Coronary artery (tissue), 2 donors: ENCODE data around the gene SLC38A8.

Experiments
- DNase-seq: peaks from one replicate; pipeline ENCODE4 v3.0.0-alpha.2; 2017; ENCODE audit warnings: low spot score
- H3K27ac ChIP-seq, 2 donors: fragments of 200-600 bp; sonication (generic); one replicate each; pipeline ENCODE4 v1.5.1; 2016 to 2019
- H3K4me3 ChIP-seq: fragments of 200-600 bp; sonication (generic); 2 replicates; pipeline ENCODE4 v1.5.1; 2016; ENCODE audit warnings: mild to moderate bottlenecking, moderate library complexity
- TF ChIP-seq, protein P1 (sequence below): fragments of 200-600 bp; sonication (generic); IDR thresholded peaks from one replicate; pipeline ENCODE4 v1.5.1; 2019; ENCODE audit warnings: antibody characterized with exemption

The SLC38A8 gene

DNA sequence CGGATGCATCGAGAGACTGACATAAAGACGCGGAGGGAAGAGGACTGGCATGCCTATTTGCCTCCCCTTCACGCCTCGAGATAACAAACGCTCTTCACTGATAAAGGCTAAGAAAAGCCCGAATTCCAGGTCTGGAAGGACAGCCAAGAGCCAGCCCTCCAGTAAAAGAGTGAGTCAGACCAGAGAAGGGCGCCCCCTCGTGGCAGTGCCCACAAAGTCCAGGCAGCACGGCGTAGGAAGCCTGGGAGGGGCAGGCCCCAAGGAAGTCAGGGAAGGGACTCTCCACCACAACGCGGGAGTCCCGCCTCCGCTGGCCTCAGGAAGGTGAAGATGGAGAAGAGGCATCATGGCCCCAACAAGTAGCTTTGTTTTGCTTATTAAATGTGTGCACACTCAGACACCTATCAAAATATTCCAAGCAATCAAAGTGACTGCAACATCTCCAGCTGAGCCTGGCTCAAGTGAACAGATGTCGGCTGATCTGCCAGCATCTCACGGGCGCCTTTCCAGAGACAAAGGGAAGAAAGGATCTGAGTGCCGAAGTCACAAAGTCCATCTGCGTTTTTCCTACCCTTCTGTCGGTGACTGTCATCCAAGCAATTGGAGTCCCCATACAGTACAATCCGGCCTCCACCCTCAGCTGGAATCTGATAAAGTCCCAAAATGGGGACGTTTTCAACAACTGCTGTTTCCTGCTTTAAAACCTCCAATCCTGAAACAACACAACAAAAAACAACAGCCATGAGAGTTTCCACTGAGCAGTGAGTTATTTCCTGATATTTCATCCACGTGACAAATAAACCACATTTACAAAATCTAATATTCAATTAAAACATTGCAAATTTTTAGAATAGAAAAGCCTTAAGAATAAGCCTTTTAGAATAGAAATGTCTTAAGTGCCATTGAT is 20.4 kb upstream of the SLC38A8 start:
- TF ChIP-seq, protein P1, sequence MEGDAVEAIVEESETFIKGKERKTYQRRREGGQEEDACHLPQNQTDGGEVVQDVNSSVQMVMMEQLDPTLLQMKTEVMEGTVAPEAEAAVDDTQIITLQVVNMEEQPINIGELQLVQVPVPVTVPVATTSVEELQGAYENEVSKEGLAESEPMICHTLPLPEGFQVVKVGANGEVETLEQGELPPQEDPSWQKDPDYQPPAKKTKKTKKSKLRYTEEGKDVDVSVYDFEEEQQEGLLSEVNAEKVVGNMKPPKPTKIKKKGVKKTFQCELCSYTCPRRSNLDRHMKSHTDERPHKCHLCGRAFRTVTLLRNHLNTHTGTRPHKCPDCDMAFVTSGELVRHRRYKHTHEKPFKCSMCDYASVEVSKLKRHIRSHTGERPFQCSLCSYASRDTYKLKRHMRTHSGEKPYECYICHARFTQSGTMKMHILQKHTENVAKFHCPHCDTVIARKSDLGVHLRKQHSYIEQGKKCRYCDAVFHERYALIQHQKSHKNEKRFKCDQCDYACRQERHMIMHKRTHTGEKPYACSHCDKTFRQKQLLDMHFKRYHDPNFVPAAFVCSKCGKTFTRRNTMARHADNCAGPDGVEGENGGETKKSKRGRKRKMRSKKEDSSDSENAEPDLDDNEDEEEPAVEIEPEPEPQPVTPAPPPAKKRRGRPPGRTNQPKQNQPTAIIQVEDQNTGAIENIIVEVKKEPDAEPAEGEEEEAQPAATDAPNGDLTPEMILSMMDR = peak; percentile 84
- no peak overlapping the region for H3K4me3 ChIP-seq
- H3K27ac ChIP-seq = peak overlapping the region in 1 of 2 donors; percentile 22
- DNase-seq = peak; percentile 83

DNA sequence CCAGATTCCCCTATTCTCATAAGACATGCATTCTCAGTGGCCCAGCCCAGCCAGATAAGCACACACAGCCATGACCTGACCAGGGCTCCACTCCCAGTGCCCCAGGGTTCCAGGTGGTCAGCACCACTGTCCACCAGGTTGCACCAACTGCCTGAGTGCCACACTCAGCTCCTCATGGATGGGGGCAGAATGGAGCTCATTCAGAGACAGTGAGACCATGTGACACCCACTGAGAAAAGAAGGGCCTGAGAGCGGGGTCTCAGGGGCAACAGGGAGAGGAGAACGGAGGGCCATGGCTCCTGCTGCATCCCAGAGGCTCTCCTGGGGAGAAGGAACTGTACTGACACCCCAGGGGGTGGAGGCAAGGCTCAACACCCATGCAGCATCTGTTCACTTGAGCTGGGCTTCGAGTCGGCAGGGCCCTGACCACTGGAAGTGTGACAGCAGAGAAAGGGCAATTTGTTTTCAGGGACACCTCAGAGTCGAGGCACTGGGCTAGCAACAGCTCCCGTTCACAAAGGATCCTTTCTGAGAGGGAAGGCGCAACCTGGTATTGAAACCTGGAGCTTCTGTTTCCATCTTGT is 18.7 kb upstream of the SLC38A8 start:
- DNase-seq = peak; percentile 62
- H3K4me3 ChIP-seq = no peak overlapping the region
- no peak overlapping the region for H3K27ac ChIP-seq
- TF ChIP-seq, protein P1 = no peak

DNA sequence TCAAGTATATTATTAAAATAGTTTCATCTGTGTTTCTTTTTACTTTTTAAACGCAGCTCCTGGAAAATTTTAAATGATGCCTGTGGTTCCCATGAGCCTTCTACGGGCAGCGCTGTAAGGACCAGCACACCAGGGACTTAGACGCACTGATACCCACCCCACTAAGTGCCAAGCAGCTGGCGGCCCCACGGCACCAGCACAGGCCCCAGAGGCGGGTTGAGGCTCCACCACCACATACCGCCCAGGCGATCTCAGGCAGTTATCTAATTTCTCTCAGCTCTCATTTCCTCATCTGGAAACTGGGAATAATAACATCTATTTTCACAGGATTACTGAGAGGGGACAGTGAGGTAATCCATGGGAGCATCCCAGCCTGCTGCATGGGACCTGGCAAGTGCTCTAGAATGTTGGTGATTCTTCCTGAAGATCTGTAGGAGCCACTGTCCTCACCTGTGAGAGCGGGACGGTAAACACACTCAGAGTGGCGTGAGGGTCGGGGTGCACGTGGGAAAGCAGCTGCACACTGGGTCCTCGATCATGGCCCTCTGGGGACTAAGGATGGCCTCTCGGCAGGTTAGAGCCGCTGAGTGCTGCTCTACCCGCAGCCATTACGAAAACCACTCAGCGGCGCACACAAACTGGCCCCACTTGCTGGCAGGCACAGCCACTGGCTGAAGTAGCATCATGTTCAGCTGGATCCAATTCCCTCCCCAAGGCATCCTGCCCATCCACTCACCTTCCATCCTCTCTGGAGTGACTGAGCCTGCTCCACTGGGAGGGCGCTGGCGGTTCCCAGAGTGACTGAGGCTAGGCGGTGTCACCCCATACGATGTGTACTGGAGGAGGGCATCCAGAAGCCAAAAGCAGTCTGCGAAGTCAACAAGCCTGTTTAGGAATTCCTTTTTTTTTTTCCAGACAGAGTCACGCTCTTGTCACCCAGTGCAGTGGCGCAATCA is 17.6 kb upstream of the SLC38A8 start:
- Histone ChIP-seq H3K4me3 (no peak overlapping the region), H3K27ac (no peak overlapping the region)
- TF ChIP-seq, protein P1 = no peak
- peak; percentile 58 for DNase-seq

DNA sequence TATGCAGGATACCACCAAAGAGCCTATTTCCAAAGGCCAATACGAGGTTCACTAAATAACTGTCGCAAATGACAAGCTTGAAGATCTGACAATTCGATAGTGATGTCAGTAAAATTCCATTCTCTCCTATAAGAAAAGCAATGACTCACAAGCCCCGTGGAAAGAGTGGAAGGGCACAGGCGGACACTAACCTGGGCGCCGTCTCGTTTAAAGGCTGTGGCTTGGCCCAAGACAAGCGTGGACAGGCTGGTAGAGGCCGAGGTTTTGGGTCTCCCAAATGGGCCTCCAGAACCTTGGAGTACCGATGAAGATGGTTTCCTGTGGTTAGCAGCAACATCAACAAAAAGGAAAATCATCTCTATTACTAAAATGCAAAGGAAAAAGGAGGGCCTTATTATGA is 16.5 kb upstream of the SLC38A8 start:
- no peak overlapping the region for H3K27ac ChIP-seq
- H3K4me3 ChIP-seq = no peak overlapping the region
- DNase-seq = peak; percentile 45
- TF ChIP-seq, protein P1 = no peak

DNA sequence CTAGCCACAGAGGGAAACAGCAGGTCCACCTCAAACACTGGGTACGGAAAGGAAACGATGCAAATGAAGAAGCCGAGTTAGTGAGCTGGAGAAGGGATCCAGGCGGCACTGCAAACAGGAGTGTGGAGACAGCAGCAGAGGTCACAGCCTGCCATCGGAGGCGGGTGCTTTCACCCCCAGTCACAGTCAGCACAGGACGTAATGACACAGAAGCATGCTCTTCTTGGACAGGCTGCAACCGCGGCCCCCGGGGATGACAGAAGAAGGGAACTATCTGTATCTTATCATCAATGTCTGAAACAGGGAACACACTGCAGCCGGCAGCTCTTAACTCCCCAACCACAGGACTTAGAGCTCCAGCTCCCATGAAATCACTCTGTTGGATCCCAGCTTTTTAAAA is 16.1 kb upstream of the SLC38A8 start:
- DNase-seq = peak; percentile 38
- Histone ChIP-seq H3K4me3 (no peak overlapping the region), H3K27ac (no peak overlapping the region)
- TF ChIP-seq, protein P1 = no peak

DNA sequence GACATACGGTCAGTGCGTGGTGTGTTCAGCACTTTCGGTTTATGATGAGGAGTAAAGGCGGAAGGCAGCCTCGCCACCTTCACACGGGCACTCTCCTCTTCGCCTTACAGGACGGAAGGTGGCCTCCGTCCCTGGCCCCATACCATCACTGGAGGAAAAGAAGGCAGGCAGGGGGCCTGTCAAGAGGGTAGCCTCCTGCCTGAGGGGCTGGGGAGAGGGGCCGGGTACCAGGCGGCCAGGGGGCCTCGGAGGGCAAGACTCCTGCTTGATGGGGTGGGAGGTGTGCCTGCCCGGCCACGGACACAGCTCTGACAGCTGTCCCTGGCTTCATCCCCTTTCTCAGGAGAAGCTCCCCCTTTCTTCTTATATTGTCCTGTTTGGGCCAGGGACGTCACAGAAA is 15.6 kb upstream of the SLC38A8 start:
- Histone ChIP-seq H3K4me3 (no peak overlapping the region), H3K27ac (no peak overlapping the region)
- peak; percentile 60 for DNase-seq
- TF ChIP-seq, protein P1 = no peak
